HG02588 (cell line): ENCODE measurements around the gene PPIP5K1.
A peak's percentile ranks its signal among the peaks of the same experiment; 100 is the strongest.

Source experiments
- ATAC-seq: cut with Tn5 transposase; IDR thresholded peaks from one replicate; pipeline ENCODE4 v1.9.1; 2021; ENCODE audit warnings: mild to moderate bottlenecking, moderate library complexity; ENCODE audit not compliant: unreplicated experiment

The PPIP5K1 gene

DNA sequence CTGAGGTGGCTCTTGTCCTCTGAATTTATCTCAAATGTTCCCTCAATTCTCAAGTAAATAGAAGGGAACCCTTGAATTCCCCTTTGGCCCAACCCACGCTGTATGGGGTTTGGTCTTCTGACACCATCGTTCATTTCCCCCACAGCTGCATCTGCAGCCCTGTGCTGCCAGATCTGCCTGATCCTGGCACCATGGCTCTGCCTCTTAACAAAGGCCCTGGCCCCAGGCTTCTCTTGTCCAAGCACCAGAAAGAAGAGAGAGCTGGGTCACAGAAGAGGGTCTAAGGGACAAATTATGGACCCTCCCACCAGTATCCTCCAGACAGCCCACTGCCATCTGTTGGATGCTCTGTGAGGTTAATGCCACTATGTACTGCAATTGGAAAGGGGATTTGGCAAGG lies 70.8 kb downstream of the PPIP5K1 start:
- ATAC-seq: no peak

- ATAC-seq: no peak
Measured at GRCh38 chr15:43518197-43518761, 71.7 kb downstream of the PPIP5K1 start.

- no peak for ATAC-seq
Measured at GRCh38 chr15:43517354-43518196, 72.4 kb downstream of the PPIP5K1 start, which contains the start of gene MAP1A. MAP1A (plus strand) TSS chr15:43517608; CDS start chr15:43521474, 3,866 bp downstream.

DNA sequence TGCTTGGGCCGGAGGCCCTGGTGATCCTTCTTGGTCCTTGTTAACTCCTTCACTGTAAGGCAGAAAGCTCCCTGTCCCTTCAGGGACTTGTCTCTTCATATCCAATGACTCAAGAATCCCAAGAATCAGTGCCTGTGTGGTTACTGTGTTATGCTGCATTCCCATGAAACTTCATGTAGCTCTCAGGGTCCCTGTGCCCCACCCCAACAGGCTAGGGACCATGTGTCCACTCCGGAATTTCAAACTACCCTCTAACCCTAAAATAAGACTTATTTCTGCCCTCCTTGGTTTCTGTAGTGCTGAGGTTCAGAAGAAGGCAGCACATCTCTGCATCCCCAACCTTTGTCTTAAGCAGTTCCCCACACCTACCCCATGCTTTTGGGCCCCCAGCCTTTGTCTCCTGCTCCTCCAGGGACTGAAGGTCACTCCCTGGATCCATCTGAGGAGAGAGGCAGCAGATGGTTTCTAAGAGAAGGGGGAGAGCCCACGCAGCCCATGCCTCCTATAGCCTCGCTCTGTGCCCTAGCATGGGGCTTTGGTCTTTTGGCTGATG lies 73.1 kb downstream of the PPIP5K1 start:
- no peak for ATAC-seq

- no peak for ATAC-seq
Measured at GRCh38 chr15:43516185-43516584, 73.8 kb downstream of the PPIP5K1 start.

DNA sequence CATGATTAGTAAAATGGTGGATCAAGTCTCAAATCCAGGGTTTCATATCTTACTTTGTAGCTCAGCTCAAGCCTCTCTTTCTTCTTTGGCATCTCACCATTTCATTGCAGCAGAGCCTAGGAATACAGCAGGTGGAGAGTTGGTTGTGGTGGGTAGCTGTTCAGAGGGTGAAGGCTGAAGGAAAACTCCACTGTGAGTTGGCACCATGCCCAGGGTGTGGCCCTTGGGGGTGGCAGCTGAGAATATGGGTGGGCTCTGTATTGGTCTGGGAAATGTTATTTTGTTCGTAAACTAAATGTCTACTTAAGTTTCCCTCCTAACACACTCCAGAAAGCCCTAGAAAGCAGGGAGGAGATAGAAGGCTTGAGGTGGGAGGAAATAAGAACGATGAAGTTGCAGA lies 74.3 kb downstream of the PPIP5K1 start:
- ATAC-seq: no peak

- ATAC-seq: no peak
Measured at GRCh38 chr15:43514241-43515057, 75.6 kb downstream of the PPIP5K1 start.

DNA sequence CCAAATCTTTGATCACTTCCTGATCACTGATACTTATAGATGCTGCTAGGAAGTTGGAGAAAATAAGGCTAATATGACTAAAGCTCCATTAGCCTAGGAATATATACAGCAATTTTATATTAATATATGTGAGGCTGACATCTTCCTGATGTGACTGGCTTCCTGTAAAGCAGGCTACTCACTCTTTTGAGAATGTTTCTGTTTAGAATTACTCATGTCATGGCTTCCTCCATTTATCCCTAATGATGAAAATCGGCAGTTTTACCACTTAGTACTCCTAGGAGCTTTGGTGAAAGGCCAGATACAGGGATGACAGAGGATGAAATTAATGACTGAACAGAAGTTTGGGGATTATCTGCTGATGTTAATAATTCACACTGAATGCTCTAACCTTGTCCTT lies 76.5 kb downstream of the PPIP5K1 start:
- no peak for ATAC-seq

- no peak for ATAC-seq
Measured at GRCh38 chr15:43511012-43511885, 78.8 kb downstream of the PPIP5K1 start.

DNA sequence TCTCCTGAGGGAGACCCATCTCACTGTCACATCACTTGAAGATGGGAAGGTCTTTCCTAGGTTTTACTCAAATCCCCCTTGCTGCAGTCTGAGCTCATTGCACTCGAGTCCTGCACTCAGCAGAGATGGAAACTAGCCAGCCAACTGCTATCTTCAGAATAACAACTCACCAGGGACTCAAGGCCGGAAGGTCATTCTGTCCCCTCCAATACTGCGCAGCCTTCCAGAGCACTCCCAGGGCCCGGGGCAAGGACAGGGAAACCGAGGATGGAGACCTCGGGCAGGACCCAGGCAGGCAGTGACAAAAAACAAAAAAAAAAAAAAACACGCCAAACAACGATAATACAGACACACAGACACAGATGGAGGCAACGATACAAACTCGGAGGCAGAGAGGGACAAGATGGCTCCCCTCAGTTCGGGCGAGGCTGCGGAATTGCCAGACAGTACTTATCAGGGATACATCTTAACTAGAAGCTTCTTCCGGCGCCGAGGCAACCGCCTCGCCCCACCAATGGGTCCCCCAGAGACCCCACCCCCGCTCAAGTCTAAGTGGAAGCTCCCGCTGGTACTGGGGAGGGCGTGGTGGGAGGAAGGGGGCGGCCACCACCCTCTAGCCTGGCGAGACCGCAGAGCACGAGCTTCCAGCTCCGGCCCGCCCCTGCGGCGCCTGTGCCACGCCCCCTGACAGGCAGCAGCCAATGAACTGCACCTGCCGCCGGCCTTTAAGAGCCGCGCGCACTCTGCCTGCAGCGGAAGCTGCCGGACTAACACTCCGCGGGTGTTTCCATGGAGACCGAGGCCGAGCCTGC lies 79.6 kb downstream of the PPIP5K1 start:
- peak; percentile 95 for ATAC-seq

- ATAC-seq: no peak
Measured at GRCh38 chr15:43509660-43510199, 80.3 kb downstream of the PPIP5K1 start.

- ATAC-seq: no peak
Measured at GRCh38 chr15:43508991-43509659, 80.9 kb downstream of the PPIP5K1 start.

- ATAC-seq: no peak
Measured at GRCh38 chr15:43508421-43508820, 81.6 kb downstream of the PPIP5K1 start.

- no peak for ATAC-seq
Measured at GRCh38 chr15:43505738-43506137, 84.3 kb downstream of the PPIP5K1 start.

- ATAC-seq: no peak
Measured at GRCh38 chr15:43499635-43500034, 90.4 kb downstream of the PPIP5K1 start.

GRCh38 chr15:43498990-43499389 lies 91.0 kb downstream of the PPIP5K1 start:
- ATAC-seq: no peak

DNA sequence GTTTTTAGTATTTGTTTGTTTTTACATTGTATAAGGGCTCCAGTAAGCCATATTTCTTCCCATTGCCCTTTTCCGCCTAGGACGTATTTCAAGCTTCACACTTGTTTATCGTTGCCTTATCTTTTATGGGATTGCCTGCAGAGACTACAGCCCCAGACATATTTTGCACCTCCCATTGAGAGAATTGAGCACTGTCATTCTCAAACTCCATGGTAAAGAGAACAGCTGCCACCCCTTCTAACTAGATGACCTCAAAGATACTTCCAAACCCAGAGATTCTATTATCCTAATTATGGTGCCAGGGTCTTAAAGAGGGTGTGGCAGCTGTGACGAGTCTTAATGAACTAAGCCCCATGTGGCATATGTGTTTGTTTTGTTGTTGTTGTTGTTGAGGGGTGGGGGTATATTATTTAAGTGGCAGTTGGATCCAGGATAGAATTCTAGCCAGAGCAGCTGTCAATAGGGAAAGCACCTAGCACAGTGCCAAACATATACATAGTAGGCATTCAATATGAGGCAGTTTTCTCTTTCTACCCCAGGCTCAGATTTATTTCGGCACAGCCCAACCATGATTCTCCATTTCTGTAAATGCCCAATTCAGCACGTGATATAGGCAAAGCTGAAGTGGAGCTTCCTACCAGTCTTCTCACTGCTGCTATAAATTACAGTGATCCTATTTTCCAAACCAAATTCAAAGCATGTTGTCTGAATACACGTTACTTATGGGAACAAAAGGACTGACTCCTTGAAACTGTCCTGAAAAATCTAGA lies 96.1 kb downstream of the PPIP5K1 start:
- ATAC-seq: no peak
